DMS153 treated with DMSO at 0.1 percent for 48 hours (cell line): ENCODE results near the gene ZFP69.
"Not testable (repeated sequence)": the region's sequence is repeated elsewhere in the genome, so short reads cannot be mapped to it uniquely, and the experiment has no call there.

Experiments
- DNase-seq: peaks from one replicate; lab custom pipeline; 2025; ENCODE audit not compliant: unreplicated experiment; lab: John Stamatoyannopoulos, UW

ZFP69 gene

DNA sequence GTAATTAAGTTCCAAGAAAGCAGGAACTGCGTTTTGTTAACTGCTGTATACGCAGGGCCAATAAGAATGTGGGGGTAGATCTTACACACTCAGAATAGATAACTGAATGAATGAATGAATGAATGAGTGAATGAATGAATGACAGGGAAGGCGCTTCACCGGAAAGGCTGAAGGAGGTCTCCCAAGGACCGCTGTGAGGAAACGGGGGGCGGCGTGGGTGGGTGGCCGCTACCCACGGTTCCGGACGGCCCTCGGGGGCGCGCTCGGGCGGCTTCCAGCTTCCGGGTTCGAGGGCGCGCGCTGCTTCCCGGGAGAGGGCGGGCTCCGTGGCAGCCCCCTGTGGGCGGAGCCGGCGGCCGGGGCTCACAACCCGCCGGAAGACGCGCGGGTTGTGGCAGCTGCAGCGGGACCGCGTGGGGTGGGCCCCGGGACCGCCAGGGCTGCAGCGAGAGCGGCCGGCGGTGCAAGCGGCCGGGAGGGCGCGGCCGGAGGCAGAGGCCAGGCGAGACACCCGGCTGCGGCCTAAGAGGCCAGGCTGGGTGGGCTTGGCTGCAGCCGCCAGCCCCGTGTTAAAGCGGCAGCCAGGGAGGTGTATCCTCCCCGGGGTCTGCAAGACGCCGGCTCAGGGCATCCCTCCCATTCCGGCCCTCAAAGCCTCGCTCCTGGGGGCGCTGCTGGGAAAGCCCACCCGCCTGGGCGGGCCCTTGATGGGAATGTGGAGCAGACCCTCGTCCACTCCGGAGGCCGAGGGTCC is at the start of gene ZFP69:
Gene ZFP69, plus strand, starts transcription at position 367 of the 754 bp plus-strand sequence. CDS start 2,072 bp downstream, outside the sequence.
- peak; percentile 86 for DNase-seq

DNA sequence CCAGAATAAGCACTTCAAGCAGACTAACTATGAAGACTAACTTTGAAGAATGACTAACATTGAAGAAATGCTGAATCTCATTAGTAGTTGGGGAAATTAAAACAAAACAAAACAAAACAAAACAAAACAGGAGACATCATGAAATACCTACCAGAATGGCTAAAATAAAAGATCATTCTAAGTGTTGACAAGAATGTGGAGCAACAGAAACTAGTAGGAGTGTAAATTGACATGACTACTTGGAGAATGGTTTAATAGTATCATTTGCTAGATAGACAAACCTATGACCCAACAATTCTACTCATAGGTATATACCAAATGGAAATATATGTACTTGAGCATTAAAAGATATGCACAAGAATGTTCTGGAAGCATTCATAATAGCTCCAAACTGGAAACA is 45.7 kb upstream of the ZFP69 start:
- no peak for DNase-seq

DNA sequence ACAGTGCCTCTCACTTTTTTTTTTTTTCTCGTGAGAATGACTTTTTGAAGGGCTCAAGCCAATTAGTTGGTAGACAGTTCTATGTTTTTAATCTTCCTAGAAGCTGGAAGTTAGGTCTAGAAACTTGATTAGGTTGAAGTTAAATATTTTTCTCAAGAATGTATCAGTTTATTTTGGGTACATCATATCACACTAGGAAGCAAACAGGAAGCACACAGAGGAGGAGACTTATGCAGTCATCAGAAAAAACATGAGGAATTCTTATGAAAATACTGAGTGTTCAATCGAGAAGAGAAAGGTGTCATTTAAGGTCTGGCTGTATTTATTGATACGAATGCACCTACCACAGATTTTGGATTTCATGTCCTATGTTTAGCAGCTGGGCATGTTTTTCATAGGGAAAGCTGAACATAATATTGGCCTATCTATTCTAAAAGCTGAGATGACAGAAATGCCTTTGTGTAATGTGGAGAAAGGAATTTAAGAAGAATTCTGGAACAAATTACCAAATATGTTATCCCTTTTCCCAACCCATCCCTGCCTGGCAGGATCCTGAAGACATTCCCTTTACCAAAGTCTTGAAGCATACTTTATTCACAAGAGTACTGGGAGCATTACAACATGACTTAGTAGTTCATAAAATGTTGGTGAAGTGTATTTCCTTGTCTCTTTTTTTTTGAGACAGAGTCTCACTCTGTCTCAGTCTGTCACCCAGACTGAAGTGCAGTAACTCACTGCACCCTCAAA is 44.3 kb upstream of the ZFP69 start:
- DNase-seq = no peak

DNA sequence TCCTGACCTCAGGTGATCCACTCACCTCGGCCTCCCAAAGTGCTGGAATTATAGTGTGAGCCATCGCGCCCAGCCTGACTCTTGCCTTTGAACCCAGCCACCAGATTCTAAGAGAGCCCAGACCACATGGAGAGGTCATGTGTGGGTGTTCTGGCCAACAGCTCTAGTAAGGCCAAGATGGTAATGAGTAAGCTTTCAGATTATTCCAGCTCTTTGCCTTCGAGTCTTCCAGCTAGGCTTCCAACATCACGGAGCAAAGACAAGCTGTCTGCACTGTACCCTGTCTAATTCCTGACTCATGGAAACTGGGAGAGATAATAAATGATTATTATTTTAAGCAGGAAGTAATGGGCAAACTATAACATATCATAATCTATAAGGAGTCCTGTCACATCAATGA is 41.6 kb upstream of the ZFP69 start:
- DNase-seq = no peak

GRCh38 chr1:40435876-40436275 is 41.2 kb upstream of the ZFP69 start:
- no peak for DNase-seq

DNA sequence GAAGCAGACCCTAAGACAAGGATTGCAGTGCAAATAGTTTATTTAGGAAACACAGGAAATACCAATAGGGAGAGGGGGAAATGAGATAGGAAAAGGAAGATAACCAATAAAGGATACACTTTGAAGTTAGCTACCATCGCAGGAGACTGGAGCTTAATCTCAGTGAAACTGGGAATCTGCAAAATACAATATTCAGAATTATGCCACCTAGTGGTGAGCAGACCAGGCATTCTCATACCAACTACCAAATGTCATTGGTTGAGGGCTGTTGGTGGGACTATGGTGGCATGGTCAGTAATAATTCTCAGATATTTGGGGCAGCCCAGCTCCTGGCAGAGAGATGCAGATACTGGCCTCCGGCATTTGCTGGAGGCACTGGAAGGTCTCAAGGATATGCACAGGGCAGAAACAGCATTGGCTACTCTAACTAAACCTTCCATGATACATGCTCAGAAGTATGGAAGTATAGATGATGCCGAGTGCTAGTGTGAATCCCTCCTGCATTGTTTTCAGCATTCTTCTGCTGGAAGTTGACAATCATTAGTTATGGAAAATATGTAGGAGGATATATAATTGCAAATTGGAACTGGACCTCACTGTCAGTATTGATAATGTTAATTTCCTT is 38.6 kb upstream of the ZFP69 start:
- DNase-seq = no peak

DNA sequence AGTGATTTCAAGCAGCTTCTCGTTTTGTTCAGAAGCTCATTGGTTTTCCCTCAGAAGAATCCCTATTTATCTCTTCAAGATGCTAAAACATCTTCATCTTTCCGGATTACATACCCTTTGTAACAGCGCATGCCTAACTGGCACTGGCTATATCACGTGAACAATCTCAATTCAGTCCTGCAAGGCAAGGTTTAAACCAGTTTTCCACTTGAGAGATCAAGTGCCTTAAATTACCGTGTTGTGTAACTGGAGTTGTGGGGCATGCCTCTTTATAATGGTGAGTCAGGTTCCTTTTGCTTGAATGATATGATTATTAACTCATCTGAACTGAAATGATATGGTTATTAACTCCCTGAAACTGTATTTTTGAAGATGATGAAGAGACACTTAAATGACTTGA is 37.8 kb upstream of the ZFP69 start:
- DNase-seq = no peak

GRCh38 chr1:40449684-40450494 is 27.2 kb upstream of the ZFP69 start, which contains the start of gene ZFP69B:
Gene ZFP69B, plus strand, starts transcription at chr1:40450476. Its CDS starts 486 bp downstream, at chr1:40450962.
- DNase-seq = peak; percentile 99

GRCh38 chr1:40450495-40451237 is 26.4 kb upstream of the ZFP69 start:
- no peak for DNase-seq

- no peak for DNase-seq
These were observed 25.9 kb upstream of the ZFP69 start for GRCh38 chr1:40451238-40451585.

DNA sequence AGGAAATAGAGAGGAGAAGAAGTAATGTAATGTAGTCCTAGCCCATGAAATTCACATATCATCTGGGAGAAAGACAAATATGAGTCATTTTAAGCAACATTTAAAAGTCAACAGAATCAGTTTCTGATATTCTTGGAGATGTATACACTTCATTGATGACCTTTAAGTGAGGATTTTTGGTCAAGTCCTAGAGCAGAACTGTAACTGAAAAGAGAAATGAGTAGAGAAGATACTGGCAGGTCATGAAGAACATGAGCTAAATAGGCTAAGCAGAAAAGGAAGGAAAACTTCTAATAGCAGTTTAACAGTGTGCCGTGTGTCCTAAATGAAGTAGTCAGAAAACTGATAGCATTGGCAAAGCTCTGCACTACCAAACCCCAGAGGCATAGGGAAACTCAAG is 22.2 kb upstream of the ZFP69 start:
- DNase-seq = no peak

DNA sequence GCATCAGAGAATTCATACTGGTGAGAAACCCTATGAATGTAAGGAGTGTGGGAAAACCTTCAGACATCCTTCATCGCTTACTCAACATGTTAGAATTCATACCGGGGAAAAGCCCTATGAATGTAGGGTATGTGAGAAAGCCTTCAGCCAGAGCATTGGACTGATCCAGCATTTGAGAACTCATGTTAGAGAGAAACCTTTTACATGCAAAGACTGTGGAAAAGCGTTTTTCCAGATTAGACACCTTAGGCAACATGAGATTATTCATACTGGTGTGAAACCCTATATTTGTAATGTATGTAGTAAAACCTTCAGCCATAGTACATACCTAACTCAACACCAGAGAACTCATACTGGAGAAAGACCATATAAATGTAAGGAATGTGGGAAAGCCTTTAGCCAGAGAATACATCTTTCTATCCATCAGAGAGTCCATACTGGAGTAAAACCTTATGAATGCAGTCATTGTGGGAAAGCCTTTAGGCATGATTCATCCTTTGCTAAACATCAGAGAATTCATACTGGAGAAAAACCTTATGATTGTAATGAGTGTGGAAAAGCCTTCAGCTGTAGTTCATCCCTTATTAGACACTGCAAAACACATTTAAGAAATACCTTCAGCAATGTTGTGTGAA is 14.0 kb upstream of the ZFP69 start:
- DNase-seq = no peak

- no peak for DNase-seq
These were observed 7.8 kb upstream of the ZFP69 start for GRCh38 chr1:40469327-40469726.

- DNase-seq = no peak
These were observed 1.8 kb upstream of the ZFP69 start for GRCh38 chr1:40475268-40475667.

DNA sequence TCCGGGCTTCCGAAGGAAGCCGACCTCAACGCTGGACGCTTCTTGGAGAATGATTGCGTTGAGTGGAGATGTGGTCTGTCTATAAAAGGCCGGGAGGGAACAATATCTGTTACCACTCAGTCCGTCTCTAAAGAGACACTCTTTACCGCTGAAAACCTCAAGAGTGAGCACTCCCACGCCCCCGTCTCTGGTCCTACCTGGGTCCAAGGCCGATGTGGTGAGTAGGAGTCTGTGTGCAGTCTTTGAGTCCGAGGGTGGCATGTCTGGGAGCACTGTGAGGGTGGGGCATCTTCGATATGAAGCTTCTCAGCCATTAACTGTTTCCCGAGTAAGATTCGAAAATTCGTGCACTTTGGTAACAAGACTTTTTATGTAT is 576 bp downstream of the ZFP69 start:
- peak; percentile 64 for DNase-seq

DNA sequence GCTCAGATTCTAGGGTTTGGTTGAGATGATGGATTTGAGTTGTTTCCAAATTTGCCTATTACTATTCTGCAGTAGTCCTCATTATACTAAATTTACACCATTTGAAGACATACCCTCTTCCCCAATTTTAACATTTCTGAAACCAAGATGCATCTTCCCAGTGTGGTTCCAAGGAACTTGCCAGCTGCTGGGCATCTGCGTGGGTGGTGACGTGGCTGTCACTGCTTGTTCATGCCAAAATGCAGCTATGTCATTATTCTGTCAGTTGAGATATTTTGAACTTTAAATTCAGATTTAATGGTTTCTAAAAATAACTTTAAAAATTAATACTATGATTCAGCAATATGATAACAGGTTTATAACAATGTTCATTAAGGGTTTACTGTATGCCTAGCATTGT is 1.2 kb downstream of the ZFP69 start:
- no peak for DNase-seq

- no peak for DNase-seq
These were observed 2.1 kb downstream of the ZFP69 start for GRCh38 chr1:40479156-40479555.

- DNase-seq = no peak
These were observed 18.3 kb downstream of the ZFP69 start for GRCh38 chr1:40495315-40495903.

DNA sequence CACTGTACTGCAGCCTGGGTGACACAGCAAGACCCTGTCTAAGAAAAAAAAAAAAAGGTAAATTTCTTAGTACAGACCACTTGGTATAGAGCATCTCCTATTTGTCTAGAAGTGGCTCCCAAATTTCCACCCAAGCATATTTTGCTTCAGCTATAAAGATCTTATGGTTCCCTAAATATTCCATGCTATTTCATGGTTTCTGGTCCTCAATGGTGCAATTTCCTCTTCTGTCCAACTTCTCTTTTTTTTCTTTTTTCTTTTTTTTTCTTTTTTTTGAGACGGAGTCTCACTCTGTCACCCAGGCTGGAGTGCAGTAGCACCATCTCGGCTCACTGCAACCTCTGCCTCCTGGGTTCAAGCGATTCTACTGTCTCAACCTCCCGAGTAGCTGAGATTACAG is 25.6 kb downstream of the ZFP69 start:
- not testable (repeated sequence) for DNase-seq

- no peak for DNase-seq
These were observed 30.9 kb downstream of the ZFP69 start for GRCh38 chr1:40507973-40508372.
